Stimulated activated CD4-positive, alpha-beta T cell treated with anti-CD3 and anti-CD28 coated beads, Interleukin-4, amount 100 ng/mL, for 48 hours (primary cell): ENCODE measurements around the gene SIRPA.
A peak's percentile ranks its signal among the peaks of the same experiment; 100 is the strongest.

ENCODE experiments used
- DNase-seq, 2 donors: peaks; one replicate each; pipeline ENCODE4 v3.0.0-alpha.2; 2020; ENCODE audit warnings: low read depth in 2 of 2

SIRPA gene

DNA sequence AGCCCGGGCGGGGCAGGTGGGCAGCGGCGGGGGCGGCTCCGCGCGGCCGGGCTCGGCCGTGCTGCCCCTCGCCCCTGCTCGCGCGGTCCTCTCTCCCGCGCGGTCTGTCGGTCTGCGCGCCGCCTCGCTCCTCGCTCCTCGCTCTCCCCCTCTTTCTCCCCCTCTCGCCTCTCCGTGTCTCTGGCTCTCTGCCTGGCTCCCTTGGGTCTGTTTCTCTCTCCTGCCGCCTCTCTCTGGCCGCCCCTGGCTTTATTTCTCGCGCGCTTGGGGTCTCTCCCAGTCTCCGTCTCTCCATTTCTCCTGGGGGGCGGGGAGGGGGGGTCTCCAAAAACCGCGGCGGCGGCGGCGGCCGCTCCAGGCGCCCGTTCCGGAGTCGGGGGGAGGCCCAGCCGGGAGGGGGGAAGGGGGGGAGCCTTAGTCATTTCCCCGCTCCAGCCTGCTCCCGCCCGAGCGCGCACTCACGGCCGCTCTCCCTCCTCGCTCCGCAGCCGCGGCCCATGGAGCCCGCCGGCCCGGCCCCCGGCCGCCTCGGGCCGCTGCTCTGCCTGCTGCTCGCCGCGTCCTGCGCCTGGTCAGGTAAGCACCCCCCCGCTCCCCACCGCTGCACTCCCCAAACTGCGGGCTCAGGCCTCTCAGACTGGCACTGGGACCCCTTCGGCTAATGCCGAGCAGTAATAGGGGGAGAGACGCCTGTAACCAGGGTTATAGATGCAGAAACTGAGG, at the start of gene SIRPA:
Gene SIRPA (plus strand): TSS at position 457 of the 723 bp plus-strand sequence. CDS start 41 bp downstream, at position 498.
- peak in 1 of 2 donors; percentile 9 for DNase-seq

DNA sequence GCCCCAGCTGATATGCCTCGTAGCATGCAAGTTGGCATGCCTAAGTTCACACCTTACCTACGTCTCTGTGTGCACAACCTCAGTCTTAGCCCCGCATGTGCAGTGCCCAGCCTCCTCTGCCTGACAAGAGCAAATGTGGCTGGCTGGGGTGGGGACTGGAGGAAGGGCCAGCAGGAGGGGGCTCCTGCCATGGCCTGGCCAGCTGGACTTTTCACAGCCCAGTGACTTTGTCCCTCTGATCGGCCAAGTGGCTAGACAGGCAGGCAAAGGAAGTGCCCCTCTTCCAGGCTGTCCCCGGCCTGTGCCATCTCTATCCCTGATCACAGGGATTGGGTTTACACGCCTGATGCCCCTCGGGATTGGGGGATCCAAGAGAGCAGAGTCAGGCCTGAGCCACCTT, 49.5 kb upstream of the SIRPA start:
- no peak for DNase-seq

DNA sequence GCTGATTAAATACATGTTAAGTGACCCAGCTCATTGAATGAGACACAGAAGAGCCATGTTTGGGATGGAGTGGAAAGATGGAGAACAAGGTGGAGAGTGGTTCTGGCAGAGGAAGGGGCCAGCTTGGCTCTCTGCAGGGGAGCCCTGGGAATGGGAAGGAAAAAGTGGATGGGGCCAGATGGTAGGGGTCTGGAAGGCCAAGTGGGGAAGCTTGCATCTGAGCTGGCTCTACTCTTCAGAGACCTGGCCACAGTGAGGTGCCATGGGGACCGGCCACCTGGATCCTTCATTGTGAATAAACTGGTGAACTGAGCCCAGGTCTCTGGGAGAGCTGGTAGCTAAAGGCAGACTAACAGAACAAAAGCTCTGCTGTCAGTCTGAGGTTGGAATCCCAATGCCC, 48.9 kb upstream of the SIRPA start:
- no peak for DNase-seq

DNA sequence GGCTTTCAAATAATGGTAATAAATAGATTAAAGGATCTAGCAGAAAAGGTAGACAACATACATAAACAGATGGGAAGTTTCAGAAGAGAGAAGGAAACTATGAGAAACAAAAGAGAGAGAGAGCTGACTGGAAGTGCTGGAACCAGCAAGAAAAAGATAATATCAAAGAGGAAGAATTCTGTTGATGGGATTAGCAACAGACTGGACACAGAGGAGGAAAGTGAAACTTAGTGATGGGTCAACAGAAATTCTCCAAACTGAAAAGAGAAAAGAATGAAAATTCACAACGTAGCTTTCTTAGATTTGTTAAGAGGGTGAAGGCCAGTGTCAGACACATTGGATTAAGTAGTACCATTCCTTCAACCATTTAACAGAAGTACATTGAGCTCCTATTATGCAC, 48.3 kb upstream of the SIRPA start:
- no peak for DNase-seq

DNA sequence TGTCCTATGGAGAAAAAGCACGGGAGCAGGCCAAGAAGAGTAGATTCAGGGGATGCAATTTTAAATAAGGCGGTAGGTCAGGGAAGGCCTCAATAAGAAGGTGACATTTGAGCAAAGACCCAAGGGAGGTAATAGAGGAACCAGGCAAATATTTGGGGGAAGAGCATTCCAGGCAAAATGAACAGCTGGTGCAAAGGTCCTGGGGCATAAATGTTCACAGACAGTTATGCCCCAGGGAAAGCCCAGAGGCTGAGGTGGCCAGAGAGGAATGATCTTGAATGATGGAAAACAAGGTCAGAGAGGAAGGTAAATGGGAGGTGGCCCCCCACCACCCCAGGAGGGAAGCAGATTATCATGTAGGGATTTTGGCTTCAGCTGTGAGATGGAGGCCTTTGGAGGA, 47.4 kb upstream of the SIRPA start:
- DNase-seq, result no peak

DNA sequence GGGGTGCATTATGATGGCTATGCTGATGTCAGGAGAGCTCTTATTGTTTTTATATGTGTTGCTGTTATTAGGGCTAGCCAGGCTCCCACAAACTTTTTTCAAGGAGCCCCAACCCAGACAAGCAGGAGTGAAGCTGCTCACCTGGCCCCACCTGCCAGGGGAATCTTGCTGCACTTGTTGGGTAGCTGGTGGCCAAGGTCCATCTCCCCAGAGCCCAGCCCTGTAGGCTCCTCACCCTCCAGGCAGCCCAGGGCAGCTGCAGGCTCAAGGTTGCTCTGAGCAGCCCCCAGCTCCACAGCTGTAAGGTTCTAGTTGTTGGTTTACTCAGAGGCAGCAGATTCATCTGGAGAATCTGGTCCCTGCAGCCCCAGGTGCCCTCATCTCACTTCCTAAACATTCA, 46.8 kb upstream of the SIRPA start:
- no peak for DNase-seq

DNA sequence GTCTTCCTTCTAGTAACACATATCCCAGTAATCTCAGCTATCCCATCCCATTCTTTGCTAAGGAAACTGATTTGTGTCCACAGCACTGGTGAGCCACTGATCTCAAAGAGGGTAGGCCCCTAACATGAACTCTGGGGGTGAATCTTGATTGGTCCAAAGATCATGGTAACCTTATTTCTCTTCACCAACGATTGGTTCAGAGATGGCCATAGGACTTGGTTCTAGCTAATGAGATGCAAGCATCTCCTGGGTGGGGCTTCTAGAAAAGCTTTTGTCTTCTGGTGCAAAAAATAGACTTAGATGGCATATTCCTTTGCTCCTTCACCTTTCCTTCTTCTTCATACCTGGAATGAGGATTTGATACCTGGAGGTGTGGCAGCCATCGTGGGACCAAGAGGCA, 43.8 kb upstream of the SIRPA start:
- DNase-seq, result no peak

DNA sequence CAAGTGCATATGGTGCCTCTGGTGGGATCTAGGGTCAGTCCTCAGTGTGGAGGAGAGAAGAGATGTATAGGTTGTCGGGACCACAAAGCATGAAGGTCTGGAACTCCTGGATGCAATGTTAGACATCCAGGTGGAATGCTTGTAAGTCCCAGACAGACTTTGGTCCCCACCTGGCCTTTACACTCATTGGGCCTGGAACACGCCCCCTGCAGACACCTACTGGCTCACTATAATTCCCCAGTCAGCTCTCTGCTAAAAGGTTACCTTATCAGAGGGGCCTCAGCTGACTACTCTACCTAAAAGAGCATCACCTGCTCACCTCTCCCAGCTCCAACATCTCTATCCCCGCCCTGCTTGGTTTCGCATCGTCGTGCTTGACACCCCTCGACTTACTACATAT, 41.7 kb upstream of the SIRPA start:
- no peak for DNase-seq

DNA sequence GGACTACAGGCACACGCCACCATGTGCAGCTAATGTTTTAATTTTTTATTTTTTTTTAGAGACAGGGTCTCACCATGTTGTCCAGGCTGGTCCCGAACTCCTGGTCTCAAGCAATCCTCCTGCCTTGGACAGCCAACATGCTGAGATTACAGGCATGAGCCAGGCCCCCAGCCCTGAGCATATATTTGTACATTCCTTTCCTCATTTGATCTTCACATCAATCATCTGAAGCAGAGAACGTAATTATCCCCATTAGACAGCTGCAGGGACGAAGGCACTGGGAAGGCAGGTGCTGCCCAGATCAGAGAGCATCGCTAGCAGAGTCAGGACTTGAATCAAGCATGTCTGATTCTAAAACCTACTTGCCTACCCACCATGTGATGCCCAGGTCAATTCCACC, 41.0 kb upstream of the SIRPA start:
- no peak for DNase-seq

DNA sequence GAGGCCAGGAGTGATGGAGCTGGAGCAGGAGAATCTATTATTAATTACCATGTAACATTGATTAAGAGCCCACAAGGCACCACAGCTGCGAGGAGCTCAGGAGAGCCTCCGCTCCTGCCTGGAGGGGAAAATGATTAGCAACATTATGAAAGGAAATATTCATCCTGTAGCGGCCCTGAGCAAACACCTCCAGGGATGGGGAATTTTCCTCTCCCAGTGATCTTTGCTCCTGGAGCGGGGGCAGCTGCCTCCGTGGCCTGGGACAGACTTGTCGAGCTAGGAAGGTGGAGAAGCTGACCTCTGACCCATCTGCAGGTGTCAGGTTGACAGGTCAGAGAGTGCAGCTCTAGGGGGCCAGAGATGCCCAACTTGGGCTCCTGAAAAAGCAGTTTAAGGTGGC, 40.1 kb upstream of the SIRPA start:
- DNase-seq, result no peak

DNA sequence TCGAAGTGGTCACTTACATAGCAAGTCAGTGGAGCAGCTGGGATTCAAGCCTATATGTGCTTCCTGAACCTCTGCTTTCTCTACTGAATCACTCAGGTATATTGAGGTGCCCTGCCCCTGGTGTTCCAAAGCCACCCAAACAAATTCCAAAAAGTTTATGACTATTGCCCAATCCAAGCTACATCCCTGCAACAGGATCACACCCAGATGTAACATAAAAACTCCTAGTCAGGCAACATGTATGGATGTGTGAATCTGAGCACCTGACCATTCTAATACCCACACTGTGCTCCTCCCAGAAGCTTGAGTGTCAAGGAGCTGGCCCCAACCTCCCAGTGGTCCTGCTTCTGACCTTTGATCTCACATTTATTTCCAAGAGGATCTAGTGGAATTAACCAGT, 39.5 kb upstream of the SIRPA start:
- no peak for DNase-seq

DNA sequence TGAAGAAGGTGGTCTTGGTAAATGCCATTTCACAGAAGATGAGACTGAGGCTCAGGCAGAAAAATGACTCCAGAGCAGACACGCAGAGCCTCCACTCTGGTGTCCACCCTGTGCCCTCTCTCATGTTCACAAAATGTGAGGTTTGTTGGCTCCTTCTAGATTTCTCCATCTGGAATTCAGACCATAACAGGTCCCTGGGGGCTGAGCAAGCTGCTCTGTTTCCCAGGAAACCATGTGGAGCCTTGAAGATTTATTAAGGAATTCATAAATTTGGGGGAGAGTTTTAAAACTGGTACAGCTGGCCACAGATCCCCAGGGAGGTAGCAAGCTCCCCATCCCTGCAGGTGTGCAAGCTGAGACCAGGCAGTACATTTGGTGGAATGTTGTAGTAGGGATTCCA, 38.8 kb upstream of the SIRPA start:
- no peak for DNase-seq

DNA sequence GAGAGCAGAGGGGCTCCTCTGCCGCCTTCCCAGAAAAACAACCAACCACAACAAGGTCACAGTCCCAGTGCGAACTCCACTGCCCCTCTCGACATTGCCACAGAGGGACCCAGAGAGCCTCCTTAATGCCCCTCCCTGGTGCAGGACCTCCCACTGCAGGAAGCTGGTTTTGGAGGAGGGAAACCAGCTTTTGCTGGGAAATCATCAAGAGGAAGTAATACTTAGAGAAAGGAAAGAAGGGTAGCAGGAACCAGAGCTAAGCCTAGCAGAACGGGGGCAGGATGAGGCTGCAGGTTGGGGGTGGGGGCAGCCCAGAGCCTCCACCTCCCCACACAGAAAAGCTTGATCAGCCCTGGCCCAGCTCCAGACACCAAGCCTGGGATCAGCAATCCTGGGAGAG, 37.7 kb upstream of the SIRPA start:
- no peak for DNase-seq

DNA sequence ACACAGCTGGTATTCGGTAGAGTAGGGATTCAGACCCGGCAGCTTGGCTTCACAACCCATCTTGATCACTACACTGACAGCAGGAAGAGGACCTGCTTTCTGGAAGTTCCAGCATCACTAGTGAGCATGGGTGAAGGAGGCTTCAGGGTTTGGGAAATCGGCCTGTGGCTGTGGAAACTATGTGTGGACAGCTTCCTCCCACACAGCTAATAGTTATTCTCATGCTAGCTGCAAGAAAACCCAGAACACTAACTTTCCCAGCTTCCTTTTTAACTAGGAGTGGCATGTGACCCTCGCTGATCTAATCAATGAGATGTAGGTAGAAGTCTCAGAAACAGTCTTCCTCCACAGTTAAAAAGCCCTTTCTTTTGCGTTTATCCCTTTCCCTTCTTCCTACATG, 36.3 kb upstream of the SIRPA start:
- DNase-seq, result no peak

DNA sequence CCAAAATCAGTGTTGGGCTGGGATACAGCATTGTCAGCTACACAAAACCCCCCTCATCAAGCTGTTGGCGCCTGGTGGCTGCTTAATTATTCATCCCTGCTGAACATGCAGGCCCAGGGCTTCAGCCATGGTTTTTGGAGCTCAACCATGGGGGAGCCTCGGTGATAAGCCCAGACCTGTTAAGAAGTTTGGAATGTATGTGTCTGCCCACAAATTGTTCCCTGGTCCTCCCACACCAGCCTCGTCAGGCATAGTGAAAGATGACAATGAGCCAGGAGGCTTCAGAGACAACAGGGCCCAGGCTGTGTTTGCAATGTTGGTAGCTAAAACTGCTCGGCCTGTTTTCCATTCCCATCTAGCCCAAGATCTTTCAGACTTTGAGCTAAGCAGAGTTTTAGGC, 34.8 kb upstream of the SIRPA start:
- DNase-seq, result no peak

DNA sequence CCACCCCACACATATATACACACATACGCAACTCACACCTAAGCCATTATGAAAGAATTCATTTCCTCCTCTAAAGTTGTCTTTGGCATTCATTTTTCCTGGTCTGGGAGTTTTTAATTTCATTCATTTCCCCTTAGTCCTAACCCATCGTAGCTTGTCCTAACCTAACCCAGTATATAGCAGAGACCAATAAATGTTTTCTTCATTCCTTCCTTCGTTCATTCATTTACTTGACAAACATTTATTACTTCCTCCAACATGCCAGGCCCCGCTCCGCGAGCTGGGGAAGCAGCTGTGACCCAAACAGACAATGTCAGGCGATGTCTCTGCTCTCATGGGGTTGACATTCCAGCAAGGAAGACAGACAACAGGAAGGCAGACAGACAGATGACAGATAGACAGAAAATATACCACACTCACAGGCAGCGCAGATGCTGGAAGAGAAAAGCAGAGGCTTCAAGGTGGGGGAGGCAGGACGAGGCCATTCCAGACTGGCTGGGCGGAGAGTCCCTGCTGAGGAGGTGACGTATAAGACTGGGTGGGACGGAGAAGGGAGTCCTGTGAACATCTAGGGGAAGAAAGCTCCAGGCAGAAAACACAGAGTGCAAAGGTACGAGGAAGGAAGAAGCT, 33.7 kb upstream of the SIRPA start:
- DNase-seq, result no peak

DNA sequence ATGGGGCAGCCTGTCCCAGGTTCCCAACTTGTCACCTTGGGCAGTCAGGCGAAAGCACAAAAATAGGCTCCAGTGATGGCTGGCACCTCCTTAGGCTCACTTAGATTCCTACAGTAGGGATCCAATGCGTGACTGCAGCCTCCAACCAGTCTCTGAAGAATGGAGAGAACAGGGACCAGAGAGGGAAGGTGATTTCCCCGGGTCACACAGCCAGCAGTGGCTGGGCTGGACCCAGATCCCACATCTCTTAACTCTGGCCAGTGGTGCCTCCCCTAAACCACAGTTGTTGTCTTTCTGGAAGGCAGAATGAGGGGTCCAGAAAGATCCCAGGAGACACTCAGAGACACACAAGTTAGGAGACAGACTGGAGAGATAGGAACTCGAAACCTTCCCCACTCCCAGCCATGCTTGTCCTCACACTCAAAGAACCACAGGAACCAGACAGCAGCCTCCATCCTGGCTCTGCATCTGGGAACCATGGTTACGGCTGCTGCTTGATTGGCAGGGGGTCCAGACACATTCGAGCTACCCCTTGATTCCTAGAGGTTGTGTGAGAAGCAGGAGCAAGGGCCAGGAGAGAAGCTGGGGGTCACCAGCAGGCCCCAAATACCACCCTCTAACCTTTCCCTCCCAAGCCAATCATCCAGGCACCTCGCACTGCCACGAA, 33.1 kb upstream of the SIRPA start:
- no peak for DNase-seq

DNA sequence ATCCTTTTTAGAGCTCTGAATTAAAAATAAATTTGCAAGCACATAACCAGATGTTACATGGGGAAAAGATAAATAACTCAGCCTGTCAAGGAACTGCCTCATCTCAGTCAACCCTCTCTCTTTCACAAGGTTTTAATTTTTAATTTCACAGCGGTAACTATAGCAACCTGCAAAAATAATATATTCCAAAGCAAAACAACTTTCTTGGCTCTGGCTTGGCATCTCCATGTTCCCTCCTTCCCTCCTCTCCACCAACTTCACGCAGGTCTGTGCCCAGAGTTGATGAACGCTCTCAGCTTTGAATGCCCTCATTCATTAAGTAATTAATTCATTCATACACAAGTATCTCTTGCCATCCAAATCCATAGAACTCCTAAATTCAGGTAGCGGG, 32.5 kb upstream of the SIRPA start:
- DNase-seq, result no peak

DNA sequence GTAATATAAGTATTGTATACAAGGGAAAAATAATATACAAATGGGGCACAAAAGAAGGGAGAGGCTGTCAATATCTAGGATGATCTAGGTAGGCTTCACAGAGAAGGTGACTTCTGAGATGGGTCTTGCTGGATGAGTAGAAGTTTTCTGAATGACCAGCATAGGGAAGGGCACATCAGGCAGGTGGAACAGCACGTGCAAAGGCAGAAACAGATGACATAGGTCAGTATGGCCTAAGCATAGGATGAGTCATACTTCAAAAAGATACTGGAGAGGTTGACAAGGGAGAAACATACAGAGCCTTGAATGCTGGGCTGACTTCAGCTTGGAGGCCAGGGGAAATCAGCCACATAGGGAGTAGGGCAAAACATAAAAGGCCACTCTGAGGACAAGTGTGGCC, 31.9 kb upstream of the SIRPA start:
- no peak for DNase-seq

DNA sequence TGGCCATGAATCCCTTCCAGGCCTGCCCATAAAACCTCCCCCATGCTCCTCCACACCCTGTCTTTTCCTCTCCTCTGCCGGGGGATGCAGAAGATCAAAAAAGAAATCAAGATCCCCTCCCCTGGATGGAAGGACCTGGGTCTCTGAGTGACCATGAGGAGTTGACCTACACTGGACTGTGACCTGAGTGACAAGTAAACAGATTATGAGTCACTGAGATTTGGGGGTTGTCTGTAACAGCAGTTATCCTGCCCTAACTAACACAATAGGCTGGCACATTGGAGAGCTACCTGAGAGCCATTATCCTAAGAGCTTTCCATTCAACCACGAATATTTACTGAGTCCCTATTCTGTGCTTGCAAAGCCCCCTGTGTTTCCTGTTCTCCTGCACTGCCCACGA, 28.4 kb upstream of the SIRPA start:
- DNase-seq, result no peak

DNA sequence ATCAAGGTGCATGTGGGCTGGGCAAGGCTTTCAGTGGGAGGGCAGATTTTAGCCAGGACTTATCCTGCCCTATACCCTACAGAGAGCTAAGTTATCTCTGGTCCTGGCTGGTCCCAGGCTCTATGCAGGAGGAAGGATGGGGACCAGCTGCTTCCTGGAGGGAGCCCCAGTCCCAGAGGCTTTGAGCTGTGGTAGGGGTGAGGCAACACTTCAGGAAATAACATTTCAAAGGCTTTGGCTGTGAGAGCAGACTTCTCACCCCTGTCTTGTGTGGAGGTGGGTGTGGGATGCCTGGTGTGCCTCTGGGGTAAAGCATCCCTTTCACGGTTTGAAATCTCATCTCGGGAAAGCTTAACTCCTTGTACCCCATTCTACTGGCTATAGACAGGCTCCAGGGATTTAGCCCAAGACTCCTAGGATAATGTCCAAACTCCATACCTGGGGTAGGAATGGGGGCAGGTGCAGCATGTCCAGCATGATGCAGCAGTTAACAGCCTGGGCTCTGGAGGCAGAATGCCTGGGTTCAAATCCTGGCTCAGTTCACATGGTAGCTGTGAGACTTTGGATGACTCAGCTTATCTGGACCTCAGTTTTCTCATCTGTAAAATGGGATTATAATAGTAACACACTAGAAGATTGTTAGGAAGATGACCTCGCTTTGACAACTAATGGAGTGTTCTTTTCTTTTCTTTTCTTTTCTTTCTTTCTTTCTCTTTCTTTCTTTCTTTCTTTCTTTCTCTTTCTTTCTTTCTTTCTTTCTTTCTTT, 27.5 kb upstream of the SIRPA start:
- no peak for DNase-seq

DNA sequence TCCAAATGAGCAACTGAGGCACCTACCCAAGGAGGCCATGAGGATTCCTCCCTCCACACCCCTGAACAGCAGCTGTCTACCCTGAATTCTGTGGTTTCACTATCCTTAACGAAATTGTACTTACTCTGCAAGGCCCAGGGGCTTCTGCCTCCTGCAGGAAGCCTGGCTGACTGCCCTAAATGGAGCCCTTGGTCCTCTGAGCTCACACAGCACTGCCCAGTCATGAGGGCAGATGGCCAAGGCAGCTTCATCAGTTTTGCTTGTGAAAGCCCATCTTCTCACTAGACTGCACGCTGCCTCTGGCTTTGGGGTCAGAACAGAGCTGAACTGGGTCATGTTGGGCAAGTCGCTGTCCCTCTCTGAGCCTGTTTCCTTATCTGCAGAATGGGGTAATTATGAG, 26.4 kb upstream of the SIRPA start:
- DNase-seq, result no peak

DNA sequence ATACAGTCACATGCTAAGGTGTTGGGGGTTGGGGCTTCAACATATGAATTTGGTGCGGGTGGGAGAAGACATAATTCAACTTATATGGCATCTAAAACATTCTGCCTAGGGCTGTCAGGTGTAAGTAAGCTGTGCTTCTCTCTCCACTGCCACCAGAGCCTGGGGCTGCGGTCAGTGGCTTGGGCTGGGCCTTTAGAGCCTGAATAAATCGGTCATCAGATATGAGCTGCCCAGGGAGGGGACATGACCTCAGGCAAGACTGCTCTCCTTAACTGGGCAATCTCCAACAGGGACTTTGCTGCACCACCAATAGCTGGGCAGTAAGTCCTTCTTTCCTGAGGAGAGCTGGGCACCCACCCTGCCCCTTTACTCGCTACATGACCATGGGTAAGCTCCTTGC, 24.9 kb upstream of the SIRPA start:
- DNase-seq, result no peak
